Mucosa of stomach (tissue), 1 donor: ENCODE results near the gene GPBP1L1.

Experiments
- H3K27me3 ChIP-seq: one replicate; pipeline ENCODE4 v1.7.0; 2013; ENCODE audit warnings: mild to moderate bottlenecking, low read length; ENCODE audit not compliant: control insufficient read depth, insufficient read depth
- H3K36me3 ChIP-seq: one replicate; pipeline ENCODE4 v1.7.0; 2013; ENCODE audit warnings: low read length; ENCODE audit not compliant: control insufficient read depth, insufficient read depth
- H3K4me1 ChIP-seq: one replicate; pipeline ENCODE4 v1.7.0; 2013; ENCODE audit warnings: mild to moderate bottlenecking, low read length; ENCODE audit not compliant: control insufficient read depth, insufficient read depth
- H3K4me3 ChIP-seq: one replicate; pipeline ENCODE4 v1.7.0; 2013; ENCODE audit warnings: low read length
- H3K9ac ChIP-seq: one replicate; pipeline ENCODE4 v1.7.0; 2013; ENCODE audit warnings: mild to moderate bottlenecking, low read length, moderate library complexity
- H3K9me3 ChIP-seq: one replicate; pipeline ENCODE4 v1.7.0; 2013; ENCODE audit warnings: mild to moderate bottlenecking, low read length, moderate library complexity; ENCODE audit not compliant: control insufficient read depth
- donor health status: Pancreatic carcinoma.

Gene GPBP1L1

DNA sequence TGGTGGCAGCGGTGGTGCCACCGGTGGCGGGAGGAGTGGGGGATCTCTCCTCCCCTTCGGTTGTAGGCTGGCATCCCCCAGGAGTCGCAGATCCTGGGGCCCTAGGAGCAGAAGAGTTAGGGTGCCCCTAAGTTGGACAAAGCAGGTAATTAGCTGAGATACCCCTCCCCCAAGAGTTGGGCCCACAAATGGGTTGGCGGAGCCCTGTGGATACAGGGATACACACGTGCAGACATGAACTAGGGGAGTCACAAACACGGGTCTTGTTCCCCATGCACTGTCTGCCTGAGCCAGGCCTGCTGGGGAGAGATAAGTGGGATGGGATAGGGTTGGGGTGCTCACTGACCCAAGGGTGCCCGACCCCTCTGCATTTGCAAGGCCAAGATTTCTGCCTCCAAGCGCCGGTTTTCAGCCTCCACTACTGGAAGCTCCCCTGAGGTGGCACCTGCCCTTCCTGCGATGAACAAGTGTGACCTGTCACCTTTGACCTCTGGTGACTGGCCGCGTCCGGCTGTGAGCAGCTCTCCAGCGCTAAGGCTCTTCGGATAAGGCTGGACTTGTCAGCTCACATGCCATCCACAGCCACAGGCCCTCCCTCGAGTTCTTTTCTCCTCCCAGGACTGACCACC, 64.3 kb downstream of the GPBP1L1 start:
- H3K4me1 ChIP-seq = no peaks in the 10 kb centered on the region
- H3K9ac ChIP-seq = no peak overlapping the region
- no peaks in the 10 kb centered on the region for H3K27me3 ChIP-seq
- no peak overlapping the region for H3K4me3 ChIP-seq
- no peaks in the 10 kb centered on the region for H3K9me3 ChIP-seq
- H3K36me3 ChIP-seq = peaks cover 8% of the 10 kb centered on the region

DNA sequence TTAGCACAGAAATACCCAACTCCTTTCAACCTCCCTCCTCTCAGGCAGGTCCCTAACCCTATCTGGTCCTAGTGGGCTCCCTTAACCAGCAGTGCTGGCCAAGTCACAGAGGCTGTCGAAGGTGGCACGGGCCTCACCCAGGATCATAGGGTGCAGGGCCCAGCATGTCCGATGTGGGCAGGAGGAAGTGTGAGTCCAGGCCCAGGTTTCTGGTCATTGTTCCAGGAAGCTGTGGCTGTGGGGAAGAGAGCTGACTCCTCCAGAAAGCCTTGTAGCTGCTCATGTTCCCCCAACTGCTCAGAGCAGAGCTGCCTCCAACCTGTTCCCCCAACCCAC, 64.9 kb downstream of the GPBP1L1 start:
- Histone ChIP-seq H3K9ac (no peak overlapping the region), H3K27me3 (no peaks in the 10 kb centered on the region), H3K36me3 (peaks cover 8% of the 10 kb centered on the region), H3K4me3 (no peak overlapping the region), H3K4me1 (no peaks in the 10 kb centered on the region), H3K9me3 (no peaks in the 10 kb centered on the region)

- Histone ChIP-seq H3K36me3 (peaks cover 8% of the 10 kb centered on the region), H3K4me1 (no peaks in the 10 kb centered on the region), H3K9ac (no peak overlapping the region), H3K27me3 (no peaks in the 10 kb centered on the region), H3K4me3 (no peak overlapping the region), H3K9me3 (no peaks in the 10 kb centered on the region)
These were observed 65.5 kb downstream of the GPBP1L1 start for GRCh38 chr1:45620588-45621500.

DNA sequence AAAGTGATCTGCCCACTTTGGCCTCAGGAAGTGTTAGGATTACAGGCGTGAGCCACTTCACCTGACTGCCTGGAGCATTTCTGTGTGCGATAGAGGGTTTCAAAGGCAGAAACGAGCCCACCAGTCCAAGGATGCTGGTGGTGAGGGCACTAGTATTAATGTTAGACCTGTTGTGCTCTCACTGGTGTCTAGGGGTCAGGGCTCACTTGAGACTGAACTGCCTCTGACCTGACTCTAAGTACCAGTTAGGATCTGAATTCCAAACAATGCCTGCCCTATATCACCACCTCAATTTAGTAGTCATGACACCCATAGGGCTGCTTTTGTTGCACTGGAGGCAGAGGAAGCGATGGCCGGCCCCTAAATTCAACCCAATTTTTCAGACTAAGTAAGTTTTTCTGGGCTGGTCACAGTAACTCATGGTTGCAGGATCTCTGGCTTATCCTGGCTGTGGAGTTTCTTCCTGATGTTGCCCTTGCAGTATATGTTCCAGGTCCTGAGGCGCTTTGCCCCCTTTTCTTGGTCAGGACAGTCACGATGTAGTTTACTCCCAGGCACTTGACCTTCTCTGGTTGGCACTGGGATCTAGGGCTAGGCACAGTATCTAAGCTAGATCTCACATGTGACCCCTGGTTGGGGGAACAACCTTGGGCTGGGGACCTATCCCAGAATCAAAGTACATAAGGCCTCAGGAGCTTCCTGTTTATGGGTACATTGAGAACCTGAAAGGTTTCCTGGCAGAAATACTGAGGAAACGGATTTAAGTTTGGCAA, 67.0 kb downstream of the GPBP1L1 start:
- Histone ChIP-seq H3K9ac (no peak overlapping the region), H3K27me3 (no peaks in the 10 kb centered on the region), H3K4me3 (no peak overlapping the region), H3K36me3 (peaks cover 8% of the 10 kb centered on the region), H3K9me3 (no peaks in the 10 kb centered on the region), H3K4me1 (no peaks in the 10 kb centered on the region)

DNA sequence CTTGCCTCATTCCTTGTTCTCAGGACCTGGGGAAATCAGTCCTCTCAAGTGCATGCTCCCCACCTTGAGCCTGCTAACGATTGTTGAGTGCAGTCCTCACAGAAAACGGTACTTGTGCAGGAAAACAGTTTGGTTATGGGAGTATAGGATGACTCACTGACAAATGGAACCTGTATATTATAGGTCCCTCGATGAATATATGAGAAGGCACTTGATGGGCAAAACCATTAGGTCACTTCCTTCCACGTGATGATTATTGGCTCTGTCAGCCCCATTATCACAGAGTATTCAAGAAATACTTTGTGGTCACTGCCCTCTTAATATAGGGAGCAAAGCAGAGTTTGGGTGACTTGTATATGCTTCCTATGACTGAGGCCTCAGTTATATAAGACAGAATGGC, 68.7 kb downstream of the GPBP1L1 start:
- no peaks in the 10 kb centered on the region for H3K27me3 ChIP-seq
- H3K36me3 ChIP-seq = peaks cover 8% of the 10 kb centered on the region
- no peak overlapping the region for H3K4me3 ChIP-seq
- no peaks in the 10 kb centered on the region for H3K9me3 ChIP-seq
- H3K4me1 ChIP-seq = no peaks in the 10 kb centered on the region
- H3K9ac ChIP-seq = no peak overlapping the region

DNA sequence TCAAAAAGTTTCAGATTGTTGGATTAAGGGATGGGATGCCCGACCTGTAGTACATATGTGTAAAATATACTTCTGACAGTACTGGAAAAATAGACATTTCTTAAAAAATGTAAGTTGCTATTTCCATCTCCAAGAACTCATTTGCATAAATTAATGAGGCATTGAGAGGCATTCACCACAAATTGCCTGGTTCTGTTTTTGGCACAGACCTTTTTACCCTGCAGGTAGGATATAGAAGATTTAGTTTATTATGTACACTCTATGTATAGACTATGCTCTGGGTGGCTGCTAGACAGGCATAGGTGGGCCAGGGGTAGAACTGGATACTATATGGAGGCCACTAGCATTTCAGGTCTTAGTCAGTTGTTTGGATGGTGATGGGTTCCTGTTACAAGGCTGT, 70.4 kb downstream of the GPBP1L1 start:
- Histone ChIP-seq H3K27me3 (no peaks in the 10 kb centered on the region), H3K9me3 (no peaks in the 10 kb centered on the region), H3K4me1 (no peaks in the 10 kb centered on the region), H3K9ac (no peak overlapping the region), H3K36me3 (peaks cover 8% of the 10 kb centered on the region), H3K4me3 (no peak overlapping the region)

- H3K4me1 ChIP-seq = no peaks in the 10 kb centered on the region
- no peak overlapping the region for H3K4me3 ChIP-seq
- peaks cover 8% of the 10 kb centered on the region for H3K36me3 ChIP-seq
- H3K27me3 ChIP-seq = no peaks in the 10 kb centered on the region
- no peak overlapping the region for H3K9ac ChIP-seq
- no peaks in the 10 kb centered on the region for H3K9me3 ChIP-seq
These were observed 73.3 kb downstream of the GPBP1L1 start for GRCh38 chr1:45612941-45613579.

DNA sequence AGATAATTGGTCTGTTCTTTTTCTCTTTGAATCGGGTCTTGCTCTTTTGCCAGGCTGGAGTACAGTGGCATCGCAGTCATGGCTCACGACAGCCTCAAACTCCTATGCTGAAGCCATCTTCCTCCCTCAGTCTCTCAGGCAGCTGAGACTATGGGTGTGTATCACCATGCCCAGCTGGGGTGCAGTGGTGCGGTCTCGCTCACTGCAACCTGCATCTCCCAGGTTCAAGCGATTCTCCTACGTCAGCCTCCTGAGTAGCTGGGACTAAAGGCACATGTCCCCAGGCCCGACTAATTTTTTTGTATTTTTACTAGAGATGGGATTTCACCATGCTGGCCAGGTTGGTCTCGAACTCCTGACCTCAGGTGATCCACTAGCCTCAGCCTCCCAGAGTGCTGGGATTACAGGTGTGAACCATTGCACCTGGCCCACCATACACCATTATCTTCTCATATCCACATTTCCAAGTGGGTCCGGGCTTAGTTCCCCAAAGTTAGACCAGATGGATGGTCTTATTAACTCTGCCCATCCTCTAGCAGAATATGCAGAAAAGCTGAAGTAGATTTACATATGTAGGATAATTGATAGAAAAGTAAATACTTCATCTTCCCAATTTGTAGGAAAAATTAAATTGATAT, 75.6 kb downstream of the GPBP1L1 start:
- H3K36me3 ChIP-seq = peaks cover 5% of the 10 kb centered on the region
- H3K27me3 ChIP-seq = no peaks in the 10 kb centered on the region
- no peak overlapping the region for H3K4me3 ChIP-seq
- no peaks in the 10 kb centered on the region for H3K4me1 ChIP-seq
- no peaks in the 10 kb centered on the region for H3K9me3 ChIP-seq
- H3K9ac ChIP-seq = no peak overlapping the region

- H3K36me3 ChIP-seq = peaks cover 5% of the 10 kb centered on the region
- no peaks in the 10 kb centered on the region for H3K27me3 ChIP-seq
- no peak overlapping the region for H3K4me3 ChIP-seq
- no peaks in the 10 kb centered on the region for H3K9me3 ChIP-seq
- no peaks in the 10 kb centered on the region for H3K4me1 ChIP-seq
- no peak overlapping the region for H3K9ac ChIP-seq
These were observed 77.9 kb downstream of the GPBP1L1 start for GRCh38 chr1:45608175-45609156.

GRCh38 chr1:45607404-45608074, 78.8 kb downstream of the GPBP1L1 start:
- Histone ChIP-seq H3K4me3 (no peak overlapping the region), H3K9me3 (no peaks in the 10 kb centered on the region), H3K36me3 (peaks cover 5% of the 10 kb centered on the region), H3K27me3 (no peaks in the 10 kb centered on the region), H3K4me1 (no peaks in the 10 kb centered on the region), H3K9ac (no peak overlapping the region)
